BJ (cell line): ENCODE measurements around the gene IFITM5. TPM values are rescaled to one million over a fixed set of nuclear protein-coding genes. Genes with fewer than 3 reads are reported as not detected.

Experiments
- CTCF ChIA-PET: fragments of 350-600 bp; formaldehyde crosslinking; extraction: SDS; loops from one replicate; lab custom pipeline; 2021; ENCODE audit warnings: antibody characterized with exemption, inconsistent platforms; lab: Yijun Ruan, JAX
- POLR2A ChIA-PET: fragments of 300-600 bp; sonication (Branson Sonifier 250); formaldehyde crosslinking; extraction: SDS; loops from one replicate; lab custom pipeline; 2021; ENCODE audit warnings: antibody characterized with exemption; lab: Charles Lee
- DNase-seq: peaks from one replicate; pipeline ENCODE4 v3.0.0-alpha.2; 2011; ENCODE audit warnings: low read depth
- H3K27me3 ChIP-seq: 2 replicates; pipeline ENCODE4 v1.6.0; 2011; ENCODE audit warnings: low read length; ENCODE audit not compliant: control insufficient read depth, insufficient read depth
- H3K36me3 ChIP-seq: 2 replicates; pipeline ENCODE4 v1.5.1; 2011; ENCODE audit warnings: low read length; ENCODE audit not compliant: control insufficient read depth, insufficient read depth
- H3K4me3 ChIP-seq: 2 replicates; pipeline ENCODE4 v1.5.1; 2011; ENCODE audit warnings: low read depth, mild to moderate bottlenecking, control low read depth, low read length
- CTCF ChIP-seq: IDR thresholded peaks from 2 replicates; pipeline ENCODE4 v1.5.1; 2011; ENCODE audit warnings: low read depth, mild to moderate bottlenecking, control low read depth, inconsistent platforms, low read length, moderate library complexity; ENCODE audit not compliant: insufficient read depth
- polyA plus RNA-seq: library from polyadenylated mRNA; depleted of rRNA; stranded (reverse); fragments of >200 nt; gene quantifications from 2 replicates; pipeline ENCODE4 v1.2.3, GENCODE V29; 2011

The IFITM5 gene
- polyA plus RNA-seq, 1 experiment, result not detected

GRCh38 chr11:299951-300735 lies 817 bp upstream of the IFITM5 start:
- DNase-seq, result no peak
- Histone ChIP-seq H3K36me3 (peaks cover 1% of the 10 kb centered on the region; the same call in 1 of the 2 replicates), H3K4me3 (no peak overlapping the region), H3K27me3 (peaks cover 6% of the 10 kb centered on the region)
- no peak for TF ChIP-seq CTCF
- ChIA-PET POLR2A (no interaction called here), CTCF (interaction anchor here (0.8 kb wide), 1 partner anchor 255 kb away, joined by 3 read pairs; no protein-coding TSS in a partner anchor)

- ChIA-PET CTCF (interaction anchor here (1.3 kb wide), 1 partner anchor 73 kb away, joined by 3 read pairs; no protein-coding TSS in a partner anchor), POLR2A (no interaction called here)
These were observed 790 bp downstream of the IFITM5 start for GRCh38 chr11:298406-299065.

GRCh38 chr11:297586-298405 lies 1.5 kb downstream of the IFITM5 start:
- Histone ChIP-seq H3K36me3 (peaks cover 5% of the 10 kb centered on the region), H3K27me3 (peaks cover 6% of the 10 kb centered on the region), H3K4me3 (no peak overlapping the region)
- TF ChIP-seq CTCF, result no peak
- DNase-seq, result no peak
- ChIA-PET POLR2A (interaction anchor here (0.5 kb wide), 1 partner anchor 113 kb away, joined by 4 read pairs; no protein-coding TSS in a partner anchor), CTCF (no interaction called here)

More at GRCh38 chr11:298406-299065, 790 bp downstream of the IFITM5 start:
- TF ChIP-seq CTCF, result no peak
- Histone ChIP-seq H3K4me3 (no peak overlapping the region), H3K36me3 (peaks cover 4% of the 10 kb centered on the region), H3K27me3 (peaks cover 6% of the 10 kb centered on the region)
- no peak for DNase-seq

GRCh38 chr11:297051-297585 lies 2.2 kb downstream of the IFITM5 start:
- TF ChIP-seq CTCF, result no peak
- DNase-seq, result no peak
- ChIA-PET POLR2A (interaction anchor here (0.5 kb wide), 1 partner anchor 114 kb away, joined by 4 read pairs; no protein-coding TSS in a partner anchor), CTCF (no interaction called here)
- H3K27me3 ChIP-seq, result peaks cover 6% of the 10 kb centered on the region
- H3K36me3 ChIP-seq, result peaks cover 5% of the 10 kb centered on the region
- H3K4me3 ChIP-seq, result no peak overlapping the region
